Stimulated activated naive CD4-positive, alpha-beta T cell treated with Interleukin-2 at 50 U/mL for 16 hours (primary cell): Measurements from ENCODE around the gene SPAG16.

Source experiments
- DNase-seq: peaks from one replicate; lab custom pipeline; 2025; lab: John Stamatoyannopoulos, UW

SPAG16 gene

DNA sequence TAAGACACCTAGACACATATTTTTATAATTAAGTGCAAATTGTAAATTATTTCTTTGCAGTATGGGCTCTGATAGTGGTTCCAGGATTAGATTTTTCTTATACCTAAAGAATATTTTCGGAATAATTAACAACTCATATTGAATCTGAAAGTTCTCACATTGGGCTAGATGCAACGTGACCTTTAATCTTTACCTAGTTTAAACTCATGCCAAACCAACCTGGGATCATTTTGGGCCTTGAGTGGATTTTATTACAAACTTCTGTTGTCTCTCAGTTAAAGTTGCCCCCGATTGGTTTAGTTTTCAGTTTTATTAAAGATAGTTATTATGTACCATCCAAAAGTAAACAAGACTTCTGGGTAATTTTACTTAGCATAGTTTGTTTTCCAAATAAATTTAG is 896.4 kb downstream of the SPAG16 start:
- DNase-seq: no peak

DNA sequence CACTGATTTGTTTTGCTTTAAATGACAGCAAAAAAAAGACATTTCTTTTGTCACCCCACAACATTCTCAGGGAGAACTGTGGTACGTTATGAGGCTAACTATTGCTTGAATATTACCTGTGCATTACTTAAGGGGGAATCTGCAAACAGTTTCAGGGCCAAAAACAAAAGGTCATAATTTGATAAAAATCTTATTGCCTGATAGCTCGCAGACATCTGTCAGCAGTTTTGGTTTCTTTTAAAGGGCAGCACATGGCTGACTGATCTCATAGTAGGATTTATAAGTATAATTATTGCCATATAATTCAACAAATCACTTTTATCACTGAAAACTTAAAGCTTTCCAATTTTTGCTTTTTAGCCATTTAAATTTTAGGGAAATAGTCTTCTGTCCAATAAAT is 900.2 kb downstream of the SPAG16 start:
- no peak for DNase-seq

DNA sequence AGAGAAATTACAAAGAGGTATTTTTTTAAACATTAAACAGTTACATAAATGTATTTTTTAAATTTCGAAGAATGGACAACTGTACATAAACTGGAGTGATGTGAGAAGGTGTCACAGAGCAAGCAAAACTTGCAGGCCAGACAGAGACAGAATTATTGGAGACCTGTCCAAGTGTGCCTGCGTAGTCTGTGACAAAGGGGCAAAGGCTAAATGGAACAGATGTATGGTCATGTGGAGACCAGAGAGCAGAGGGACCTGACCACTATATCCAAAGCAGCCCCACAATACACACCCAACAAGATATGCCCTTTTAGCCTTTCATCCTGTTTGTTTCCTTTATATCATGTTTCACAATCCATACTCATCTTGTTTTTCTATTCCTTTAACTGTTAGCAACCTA is 901.3 kb downstream of the SPAG16 start:
- DNase-seq: no peak

DNA sequence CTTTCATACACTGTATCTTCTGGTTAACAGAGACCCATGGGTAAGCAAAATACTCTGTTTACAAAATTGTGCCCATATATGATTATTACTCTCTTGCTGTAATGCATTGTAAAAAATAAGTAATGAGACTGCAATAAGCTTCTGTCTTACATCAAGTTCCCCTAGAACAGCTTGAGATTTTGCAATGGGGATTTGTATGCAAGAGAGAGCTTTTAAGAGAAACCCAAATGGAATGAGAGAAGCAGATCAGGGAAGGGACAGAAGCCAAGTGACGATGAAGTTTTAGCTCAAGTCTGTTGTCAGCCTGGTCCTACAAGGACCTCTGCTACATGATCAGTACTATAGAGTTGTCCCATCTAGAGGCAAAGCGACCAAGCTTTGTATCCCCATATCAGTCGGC is 908.4 kb downstream of the SPAG16 start:
- DNase-seq: no peak

DNA sequence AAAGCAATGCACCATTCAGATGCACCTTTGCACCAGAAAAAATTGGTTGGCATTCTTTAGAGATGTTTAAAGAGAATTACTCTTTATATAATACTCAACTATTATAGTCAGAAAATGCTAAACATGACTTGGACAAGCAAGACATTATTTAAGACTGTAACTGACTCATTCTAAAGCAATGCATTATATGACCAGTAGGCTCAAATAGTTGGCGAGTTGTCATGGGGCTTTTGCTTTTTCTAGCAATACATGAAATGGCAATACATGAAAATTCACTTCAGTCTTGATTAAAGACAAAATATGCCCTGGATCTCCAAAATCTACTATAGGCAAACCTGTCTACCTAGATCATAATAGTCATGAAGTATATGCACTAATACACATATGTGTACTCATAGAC is 909.7 kb downstream of the SPAG16 start:
- no peak for DNase-seq

DNA sequence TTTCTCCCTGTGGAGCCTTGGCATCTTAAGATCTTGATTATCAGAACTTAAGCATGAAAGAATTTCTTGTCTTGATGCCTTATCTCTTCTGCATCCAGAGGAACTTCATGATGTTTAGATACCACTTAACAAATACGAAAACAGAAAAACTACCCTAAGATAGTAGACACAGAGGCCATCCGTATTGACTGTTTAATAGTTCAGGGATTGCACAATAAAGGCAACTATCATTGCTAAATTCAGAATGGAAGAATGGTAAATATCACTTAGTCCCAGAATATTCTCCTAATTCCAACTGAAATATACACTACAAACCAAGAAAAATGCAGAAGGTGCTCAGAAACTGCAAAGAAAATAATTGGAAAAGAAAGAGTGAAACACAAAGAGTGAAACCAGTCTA is 912.0 kb downstream of the SPAG16 start:
- no peak for DNase-seq

DNA sequence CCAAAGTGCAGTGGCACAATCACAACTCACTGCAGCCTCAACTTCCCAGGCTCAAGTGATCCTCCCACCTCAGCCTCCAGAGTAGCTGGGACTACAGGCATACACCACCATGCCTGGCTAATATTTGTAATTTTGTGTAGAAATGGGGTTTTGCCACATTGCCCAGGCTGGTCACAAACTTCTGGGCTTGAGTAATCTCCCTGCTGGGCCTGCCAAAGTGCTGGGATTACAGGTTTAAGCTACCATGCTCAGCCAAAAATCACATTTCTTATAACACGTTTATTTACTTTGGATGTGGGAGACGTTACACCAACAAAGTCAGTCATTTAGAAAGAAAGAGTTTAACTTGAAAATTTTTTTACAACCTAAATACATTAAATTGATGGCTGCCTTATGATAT is 917.6 kb downstream of the SPAG16 start:
- DNase-seq: no peak

DNA sequence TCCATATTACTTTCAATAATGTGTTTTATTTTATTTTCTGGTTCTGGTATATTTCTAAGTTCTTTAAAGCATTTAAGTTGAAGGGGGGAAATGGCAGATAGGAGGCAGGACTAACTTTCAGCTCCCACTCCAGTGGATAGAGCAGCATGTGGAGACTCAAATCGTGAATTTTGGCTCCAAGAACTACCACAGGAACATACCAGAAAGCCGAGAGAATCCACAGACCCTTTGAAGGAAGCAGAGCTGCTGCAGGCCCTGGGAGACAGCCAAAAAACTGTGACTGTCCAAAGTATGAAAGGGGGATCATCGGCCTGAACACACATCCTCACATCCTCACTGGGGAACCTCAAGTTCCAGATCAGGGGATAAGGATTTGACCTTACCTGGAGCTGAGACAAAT is 919.0 kb downstream of the SPAG16 start:
- DNase-seq: no peak

DNA sequence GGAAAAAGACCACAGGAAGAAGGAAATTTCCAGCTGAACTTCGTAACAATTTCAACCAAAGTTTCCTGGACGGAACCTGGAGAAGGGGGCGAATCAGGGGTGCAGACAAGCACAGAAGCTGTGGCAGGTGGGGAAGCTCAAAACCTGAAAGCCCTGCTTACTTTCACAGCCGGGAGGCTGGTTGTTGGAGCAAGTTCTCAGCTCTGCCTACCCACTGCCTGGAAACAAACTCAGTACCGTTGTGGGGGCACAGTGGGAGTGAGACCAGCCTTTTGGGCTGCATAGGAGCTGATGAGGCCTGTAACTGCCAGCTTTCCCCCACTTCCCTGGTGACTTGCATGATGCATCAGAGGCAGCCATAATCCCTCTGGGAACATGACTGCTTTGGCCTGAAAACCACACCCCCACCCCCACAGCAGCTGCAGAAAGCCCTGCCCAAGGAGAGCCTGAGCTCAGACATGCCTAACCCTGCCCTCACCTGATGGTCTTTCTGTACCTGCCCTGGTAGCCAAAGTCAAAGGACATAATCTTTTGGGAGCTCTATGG is 919.6 kb downstream of the SPAG16 start:
- DNase-seq: no peak

DNA sequence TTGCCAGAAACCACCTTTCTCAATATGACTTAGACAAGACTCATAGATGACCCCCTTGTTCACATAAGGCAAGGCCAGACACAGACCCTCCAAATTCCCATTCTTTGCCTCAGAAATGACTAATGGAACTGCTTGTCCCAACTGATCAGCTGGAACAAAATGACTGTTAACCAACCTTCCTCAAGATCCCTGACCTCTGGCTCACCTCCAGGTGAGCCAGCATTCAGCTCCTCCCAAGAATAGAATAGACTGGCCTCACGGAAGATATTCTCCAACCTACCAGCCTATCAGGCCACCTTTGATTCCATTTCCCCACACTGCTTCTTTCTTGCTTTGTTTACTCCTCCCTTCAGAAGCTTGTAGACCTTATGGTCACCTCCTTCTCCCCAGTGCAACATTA is 930.8 kb downstream of the SPAG16 start:
- DNase-seq: no peak

DNA sequence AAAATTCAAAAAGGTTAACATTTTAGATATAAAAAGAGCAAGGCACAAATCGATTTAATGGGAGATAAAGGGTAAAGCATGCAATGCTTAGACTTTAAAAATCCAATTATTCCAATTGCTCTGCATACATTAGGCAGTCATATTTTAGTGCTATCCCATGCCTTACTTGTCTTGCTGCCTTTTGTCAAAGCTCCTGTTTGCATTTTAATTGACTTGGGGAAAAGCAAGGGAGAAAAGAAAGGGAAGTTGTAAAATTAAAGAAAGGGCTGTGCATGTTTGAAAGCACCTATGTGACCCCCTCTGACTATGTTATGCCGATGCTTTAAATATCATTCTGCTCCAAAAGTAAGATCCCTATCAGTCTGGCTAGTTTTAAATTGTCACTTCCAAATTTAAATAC is 932.9 kb downstream of the SPAG16 start:
- DNase-seq: no peak

DNA sequence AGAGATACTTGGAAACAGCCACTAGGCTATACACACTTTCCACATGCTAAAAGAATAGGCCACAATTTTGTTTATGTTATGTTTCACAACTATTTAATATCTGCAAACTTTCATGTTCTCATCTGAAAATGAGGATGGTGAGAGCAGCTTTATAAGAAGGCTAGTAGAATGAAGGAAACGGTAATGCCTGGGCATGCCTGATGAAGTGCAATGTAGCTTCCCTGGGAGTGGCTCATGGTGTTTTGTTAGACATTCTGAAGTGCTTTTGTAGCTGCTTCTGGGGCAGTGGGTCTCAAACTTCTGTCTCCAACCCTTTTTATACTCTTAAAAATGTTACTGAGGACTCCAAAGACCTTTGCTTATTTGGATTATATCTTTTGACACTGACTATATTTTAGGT is 933.3 kb downstream of the SPAG16 start:
- no peak for DNase-seq

DNA sequence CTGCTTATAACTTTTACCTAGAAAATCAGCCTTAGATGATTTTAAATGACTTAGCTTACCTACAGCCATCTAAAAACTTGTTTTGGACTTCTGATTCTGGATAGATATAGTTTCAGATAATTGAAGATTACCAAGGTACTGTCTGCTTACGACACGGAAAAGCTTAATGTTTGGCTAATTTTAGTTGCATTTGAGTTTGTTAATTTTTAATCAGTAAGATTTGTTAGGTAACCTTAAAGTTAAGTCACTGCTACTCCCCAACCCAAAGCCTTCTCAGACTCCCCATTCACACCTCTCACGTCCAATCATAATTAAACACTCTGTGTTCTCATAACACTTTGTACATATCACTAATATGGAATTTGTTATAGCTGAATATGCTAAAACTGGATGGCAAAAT is 936.0 kb downstream of the SPAG16 start:
- DNase-seq: no peak

DNA sequence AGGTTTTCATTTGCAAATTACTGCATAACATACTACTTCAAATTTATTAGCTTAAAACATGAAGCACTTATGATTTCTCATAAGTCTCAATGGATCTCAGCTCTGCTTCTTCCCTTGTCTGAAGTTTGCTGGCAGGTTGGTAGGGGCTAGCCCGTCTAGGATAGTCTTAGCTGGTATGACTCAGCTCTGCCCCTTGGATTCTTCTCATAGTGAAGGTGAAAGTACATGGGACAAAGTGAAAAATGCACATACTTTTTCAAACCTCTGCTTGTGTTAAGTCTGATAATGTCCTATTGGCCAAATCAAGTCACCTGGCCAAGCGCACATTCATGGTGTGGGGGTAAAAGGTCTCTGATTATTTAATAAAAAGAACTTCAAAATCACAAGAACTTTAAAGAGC is 941.8 kb downstream of the SPAG16 start:
- DNase-seq: no peak

DNA sequence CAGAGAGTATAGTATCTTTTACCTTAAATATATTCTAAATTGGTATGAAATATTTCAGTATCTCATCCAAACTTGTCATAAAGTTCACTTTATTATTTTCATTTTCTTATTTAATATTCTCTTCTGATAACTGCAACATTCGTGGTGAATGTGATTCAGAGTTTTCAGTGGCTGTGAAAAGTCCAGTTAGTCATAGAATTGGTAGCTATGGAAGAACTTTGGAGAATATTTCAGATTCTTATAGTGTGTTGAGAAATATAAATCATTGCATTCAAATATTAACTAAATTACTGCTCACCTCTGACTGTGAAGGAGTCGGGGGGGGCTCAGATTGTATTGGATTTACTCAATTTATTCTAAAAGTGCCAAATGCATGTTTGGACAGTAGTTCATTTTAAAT is 948.0 kb downstream of the SPAG16 start:
- DNase-seq: no peak

DNA sequence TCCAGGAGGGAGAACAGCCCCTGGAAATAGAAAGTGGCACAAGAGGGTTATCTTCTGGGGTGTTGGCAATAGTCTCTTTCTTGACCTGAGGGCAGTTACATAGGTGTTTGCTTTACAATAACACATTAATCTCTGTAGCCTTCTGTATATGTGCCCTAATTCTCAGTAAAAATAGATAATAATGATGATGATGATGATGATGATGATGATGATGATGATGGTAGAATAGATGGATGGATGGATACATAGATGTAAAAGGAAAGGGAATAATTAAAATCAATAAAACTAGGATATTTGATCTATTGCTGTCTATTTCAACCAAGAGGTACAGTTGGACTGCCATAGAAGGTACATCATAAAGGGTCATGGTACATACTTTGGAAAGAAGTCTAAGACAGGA is 948.9 kb downstream of the SPAG16 start:
- DNase-seq: no peak

DNA sequence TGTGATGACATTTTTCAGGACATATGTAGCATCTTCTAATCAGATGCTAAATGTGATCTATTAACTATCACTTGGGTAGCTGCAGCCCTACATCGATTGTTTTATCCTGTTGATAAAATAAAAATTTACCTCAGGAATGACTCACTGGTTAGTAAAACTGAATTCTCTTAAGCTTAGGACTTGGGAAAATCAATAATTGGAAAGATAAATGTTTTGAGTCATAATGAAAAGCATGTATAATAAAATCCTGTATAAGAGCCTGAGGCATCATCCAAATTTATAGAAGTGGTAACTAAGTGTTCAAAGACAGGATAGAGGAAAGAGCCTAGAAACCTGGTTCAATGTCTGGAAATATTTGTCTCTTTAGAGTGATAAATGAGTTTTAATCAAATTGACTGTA is 958.5 kb downstream of the SPAG16 start:
- DNase-seq: no peak

DNA sequence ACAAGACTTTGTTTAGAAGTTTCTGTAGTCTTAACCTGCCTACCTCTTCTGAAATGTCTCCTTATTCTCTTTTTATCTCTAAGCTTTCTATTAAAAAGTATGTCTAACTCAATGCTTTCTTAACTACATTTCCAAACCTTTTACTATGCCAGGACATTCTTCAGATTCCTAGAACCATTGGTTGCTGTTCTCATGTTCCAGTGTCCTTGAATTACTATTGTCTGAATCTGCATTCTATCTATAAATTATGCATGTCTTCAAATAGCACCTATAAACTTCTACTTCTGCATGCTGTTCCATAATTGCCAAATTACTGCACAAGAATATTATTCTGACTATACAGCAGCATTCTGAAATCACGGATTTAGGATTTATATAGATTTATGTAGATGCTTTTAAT is 960.6 kb downstream of the SPAG16 start:
- no peak for DNase-seq

DNA sequence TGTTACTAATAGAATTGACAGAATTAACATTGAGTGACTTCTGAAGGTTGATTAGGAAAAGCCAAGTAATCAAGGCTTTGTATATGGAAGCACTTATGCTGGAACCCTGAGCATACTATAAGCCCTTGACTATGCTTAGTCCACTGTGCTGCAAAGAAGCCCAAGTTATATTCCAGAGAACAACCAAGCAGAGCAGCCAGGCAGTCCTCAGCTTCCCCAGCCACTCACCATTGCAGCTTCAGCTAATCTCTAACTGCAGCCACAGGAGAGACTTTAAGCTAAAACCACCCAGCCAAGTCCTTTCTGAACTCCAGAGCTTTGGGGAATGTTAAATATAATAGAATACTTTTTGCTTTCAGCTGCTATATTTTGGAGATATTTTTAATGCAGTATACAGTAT is 962.2 kb downstream of the SPAG16 start:
- no peak for DNase-seq

DNA sequence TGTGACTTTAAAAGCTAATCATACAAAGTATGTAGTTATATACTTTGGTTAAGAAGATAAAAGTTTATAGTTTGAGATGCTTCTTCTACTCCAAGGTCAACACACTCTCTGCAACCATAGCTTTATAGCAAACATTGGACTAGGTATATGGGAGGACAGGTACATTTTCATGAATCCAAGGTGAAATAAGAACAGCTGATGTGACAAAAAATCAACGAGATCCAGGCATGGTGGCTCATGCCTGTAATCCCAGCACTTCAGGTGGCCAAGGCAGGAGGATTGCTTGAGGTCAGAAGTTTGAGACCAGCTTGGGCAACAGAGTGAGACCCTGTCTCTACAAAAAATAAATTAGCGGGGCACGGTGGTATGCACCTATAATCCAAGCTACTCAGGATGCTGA is 963.3 kb downstream of the SPAG16 start:
- no peak for DNase-seq

DNA sequence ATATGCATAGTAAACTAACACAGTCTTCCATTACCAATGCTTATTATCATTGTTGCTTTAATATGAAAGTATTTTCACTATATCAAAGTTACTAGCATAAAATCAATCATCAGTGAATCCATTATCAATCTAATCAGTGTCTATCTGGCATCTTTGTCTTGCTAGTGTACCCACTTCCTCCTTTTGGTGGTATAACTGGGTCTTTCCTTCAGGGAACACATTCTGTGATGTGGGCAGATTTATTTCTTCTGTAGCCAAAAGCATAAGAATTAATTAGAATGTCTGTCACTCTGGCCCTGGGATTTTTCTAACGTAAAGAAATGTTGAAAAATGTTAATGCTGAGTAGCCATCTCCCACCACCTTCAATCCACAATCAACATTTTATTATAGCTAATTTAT is 970.8 kb downstream of the SPAG16 start:
- DNase-seq: no peak

DNA sequence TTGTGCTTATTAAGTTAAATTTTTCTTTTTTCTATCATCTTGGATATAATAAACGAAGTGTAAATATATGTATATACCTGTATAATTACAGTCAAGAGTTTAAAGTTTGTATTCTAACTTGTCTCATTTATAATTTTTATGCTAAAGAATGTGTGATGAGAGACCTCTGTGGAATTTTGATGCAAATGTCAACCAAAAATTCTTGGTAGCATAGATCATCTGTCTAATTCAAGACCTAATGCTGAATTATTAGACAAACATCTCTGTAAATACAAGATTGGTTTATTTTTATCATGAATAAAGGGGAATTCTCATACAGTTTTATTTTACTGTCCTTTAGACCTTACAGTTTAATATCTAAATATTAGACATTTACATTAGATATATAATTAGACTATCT is 977.4 kb downstream of the SPAG16 start:
- no peak for DNase-seq

DNA sequence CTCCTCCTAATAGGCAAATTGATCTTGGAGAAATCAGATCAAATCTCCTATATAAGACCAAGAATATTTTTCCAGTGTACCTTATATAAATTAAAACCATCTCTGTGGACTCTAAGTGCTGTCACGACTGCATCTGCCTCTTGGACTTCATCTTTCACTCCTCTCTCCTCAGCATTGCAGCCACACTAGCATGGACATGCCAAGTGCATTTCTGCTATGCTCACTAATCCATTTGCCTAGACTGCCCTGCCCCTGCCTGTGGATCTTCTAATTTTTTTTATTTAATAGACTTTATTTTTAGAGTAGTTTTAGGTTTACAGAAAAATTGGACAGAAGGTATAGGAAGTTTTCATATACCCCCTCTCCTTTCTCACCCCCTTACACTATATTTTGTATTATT is 979.9 kb downstream of the SPAG16 start:
- DNase-seq: no peak

DNA sequence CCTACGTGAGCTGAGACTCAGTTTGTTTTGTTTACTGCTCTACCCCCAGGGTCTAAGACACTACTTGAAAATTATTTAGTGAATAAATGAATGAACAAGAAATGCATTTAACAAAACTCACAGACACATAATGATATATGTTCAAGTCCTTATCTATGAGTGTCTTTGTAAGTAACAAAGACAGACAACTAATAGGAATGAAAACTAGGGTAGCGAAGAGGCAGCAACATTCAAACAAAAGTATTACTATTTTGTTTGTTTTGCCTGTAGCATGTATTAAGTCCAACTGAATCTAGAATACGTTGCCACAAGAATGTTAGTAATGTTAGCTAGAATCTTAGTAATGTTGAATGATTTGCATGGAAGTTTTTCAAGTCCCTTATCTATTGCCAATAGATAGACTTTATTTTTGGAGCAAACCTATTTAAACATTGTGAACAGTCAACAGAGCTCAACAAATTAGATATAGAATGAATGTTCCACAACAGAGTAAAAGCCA is 981.8 kb downstream of the SPAG16 start:
- no peak for DNase-seq

DNA sequence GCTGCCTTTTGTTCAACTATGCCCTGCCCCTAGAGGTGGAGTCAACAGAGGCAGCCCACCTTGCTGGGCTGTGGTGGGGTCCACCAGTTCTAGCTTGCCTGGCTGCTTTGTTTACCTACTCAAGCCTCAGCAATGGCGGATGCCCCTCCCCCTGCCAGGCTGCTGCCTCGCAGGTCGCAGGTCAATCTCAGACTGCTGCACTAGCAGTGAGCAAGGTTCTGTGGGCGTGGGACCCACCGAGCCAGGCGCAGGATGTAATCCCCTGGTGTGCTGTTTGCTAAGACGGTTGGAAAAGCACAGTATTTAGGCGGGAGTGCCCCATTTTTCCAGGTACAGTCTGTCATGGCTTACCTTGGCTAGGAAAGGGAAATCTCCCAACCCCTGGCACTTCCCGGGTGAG is 993.6 kb downstream of the SPAG16 start:
- no peak for DNase-seq
